PC-3 (cell line): ENCODE results near the gene FGR.

Experiments
- EZH2 ChIP-seq: fragments of 300-600 bp; sonication (generic); IDR thresholded peaks from one replicate; pipeline ENCODE4 v1.6.1; 2017; ENCODE audit warnings: antibody characterized with exemption, mild to moderate bottlenecking, low read length; ENCODE audit not compliant: unreplicated experiment
- EZH2phosphoT487 ChIP-seq: fragments of 300-600 bp; sonication (generic); IDR thresholded peaks from 2 replicates; pipeline ENCODE4 v1.6.1; 2018; ENCODE audit warnings: mild to moderate bottlenecking, antibody characterized with exemption, low read length, borderline replicate concordance
- TF ChIP-seq, protein P1 (sequence below): fragments of 300-600 bp; sonication (generic); conservative IDR thresholded peaks from 2 replicates; pipeline ENCODE4 v1.5.1; 2017; ENCODE audit warnings: antibody characterized with exemption, low read depth, mild to moderate bottlenecking, low read length

DNA sequence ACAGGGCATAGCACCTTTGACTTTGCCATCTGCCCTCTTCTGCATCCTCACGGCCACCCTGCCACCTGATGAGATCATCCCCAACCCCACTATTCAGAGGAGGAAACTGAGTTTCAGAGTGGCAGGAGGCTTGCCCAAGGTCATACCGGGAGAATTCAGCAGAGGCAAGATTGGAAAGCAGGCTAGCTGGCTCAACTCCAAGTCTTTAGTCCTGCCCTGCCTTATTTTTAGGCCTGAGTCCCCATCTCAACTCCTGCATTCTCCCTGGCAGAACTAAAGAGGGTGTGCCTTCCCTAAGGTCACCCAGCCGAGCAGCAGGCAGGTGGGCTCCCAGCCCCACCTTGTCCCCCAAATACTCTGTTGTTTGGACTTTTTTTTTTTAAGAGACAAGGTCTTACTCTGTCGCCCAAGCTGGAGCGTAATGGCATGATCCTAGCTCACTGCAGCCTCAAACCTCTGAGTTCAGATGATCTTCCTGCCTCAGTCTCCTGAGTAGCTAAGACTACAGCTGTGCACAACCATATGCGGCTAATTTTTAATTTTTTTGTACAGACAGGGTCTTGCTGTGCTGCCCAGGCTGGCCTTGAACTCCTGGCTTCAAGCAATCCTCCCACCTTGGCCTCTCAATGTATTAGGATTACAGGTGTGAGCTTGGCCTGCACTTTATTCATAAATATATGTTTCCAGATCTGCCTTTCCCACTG lies 13.8 kb upstream of the FGR start:
- TF ChIP-seq EZH2 (no peak), EZH2phosphoT487 (no peak)
- TF ChIP-seq, protein P1, sequence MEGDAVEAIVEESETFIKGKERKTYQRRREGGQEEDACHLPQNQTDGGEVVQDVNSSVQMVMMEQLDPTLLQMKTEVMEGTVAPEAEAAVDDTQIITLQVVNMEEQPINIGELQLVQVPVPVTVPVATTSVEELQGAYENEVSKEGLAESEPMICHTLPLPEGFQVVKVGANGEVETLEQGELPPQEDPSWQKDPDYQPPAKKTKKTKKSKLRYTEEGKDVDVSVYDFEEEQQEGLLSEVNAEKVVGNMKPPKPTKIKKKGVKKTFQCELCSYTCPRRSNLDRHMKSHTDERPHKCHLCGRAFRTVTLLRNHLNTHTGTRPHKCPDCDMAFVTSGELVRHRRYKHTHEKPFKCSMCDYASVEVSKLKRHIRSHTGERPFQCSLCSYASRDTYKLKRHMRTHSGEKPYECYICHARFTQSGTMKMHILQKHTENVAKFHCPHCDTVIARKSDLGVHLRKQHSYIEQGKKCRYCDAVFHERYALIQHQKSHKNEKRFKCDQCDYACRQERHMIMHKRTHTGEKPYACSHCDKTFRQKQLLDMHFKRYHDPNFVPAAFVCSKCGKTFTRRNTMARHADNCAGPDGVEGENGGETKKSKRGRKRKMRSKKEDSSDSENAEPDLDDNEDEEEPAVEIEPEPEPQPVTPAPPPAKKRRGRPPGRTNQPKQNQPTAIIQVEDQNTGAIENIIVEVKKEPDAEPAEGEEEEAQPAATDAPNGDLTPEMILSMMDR, result no peak
